GM15510 (cell line): ENCODE measurements around the gene SPEF2.

ENCODE experiments used
- POLR2A ChIP-seq: IDR thresholded peaks from 3 replicates; pipeline ENCODE4 v1.6.1; 2011; ENCODE audit warnings: borderline replicate concordance; ENCODE audit not compliant: insufficient read length; ENCODE audit errors: extremely low read depth

The SPEF2 gene

GRCh38 chr5:35617435-35618303, at the start of gene SPEF2:
TSS of gene SPEF2 (plus strand) at chr5:35617863. CDS start at chr5:35617998, 135 bp downstream.
- TF ChIP-seq POLR2A, result no peak

- TF ChIP-seq POLR2A, result no peak
Measured at GRCh38 chr5:35575578-35575977, 42.1 kb upstream of the SPEF2 start.

GRCh38 chr5:35587419-35587818, 30.2 kb upstream of the SPEF2 start:
- no peak for TF ChIP-seq POLR2A

- no peak for TF ChIP-seq POLR2A
Measured at GRCh38 chr5:35593338-35593737, 24.3 kb upstream of the SPEF2 start.

- TF ChIP-seq POLR2A, result no peak
Measured at GRCh38 chr5:35598707-35599370, 18.8 kb upstream of the SPEF2 start.

GRCh38 chr5:35600591-35600990, 17.1 kb upstream of the SPEF2 start:
- TF ChIP-seq POLR2A, result no peak

- TF ChIP-seq POLR2A, result no peak
Measured at GRCh38 chr5:35608881-35609779, 8.5 kb upstream of the SPEF2 start.

GRCh38 chr5:35617060-35617434, 616 bp upstream of the SPEF2 start:
- TF ChIP-seq POLR2A, result no peak

- TF ChIP-seq POLR2A, result no peak
Measured at GRCh38 chr5:35618304-35618636, 607 bp downstream of the SPEF2 start.

- no peak for TF ChIP-seq POLR2A
Measured at GRCh38 chr5:35618781-35619180, 1.1 kb downstream of the SPEF2 start.

GRCh38 chr5:35622974-35623373, 5.3 kb downstream of the SPEF2 start:
- TF ChIP-seq POLR2A, result no peak

GRCh38 chr5:35623991-35624390, 6.3 kb downstream of the SPEF2 start:
- TF ChIP-seq POLR2A, result no peak

GRCh38 chr5:35626108-35626507, 8.4 kb downstream of the SPEF2 start:
- no peak for TF ChIP-seq POLR2A

GRCh38 chr5:35626553-35626952, 8.9 kb downstream of the SPEF2 start:
- no peak for TF ChIP-seq POLR2A

GRCh38 chr5:35634326-35634725, 16.7 kb downstream of the SPEF2 start:
- no peak for TF ChIP-seq POLR2A
